HPDE6-E6E7 (cell line): ENCODE data around the gene PNLIPRP1.

Experiments
- DNase-seq: peaks from one replicate; pipeline ENCODE4 v3.0.0; 2011; ENCODE audit warnings: missing footprints; ENCODE audit errors: extremely low spot score

Gene PNLIPRP1

GRCh38 chr10:116590590-116591444 lies at the start of gene PNLIPRP1:
PNLIPRP1 (plus strand) TSS chr10:116590959; CDS start chr10:116591130, 171 bp downstream.
- DNase-seq = no peak

GRCh38 chr10:116542007-116542677 lies 48.6 kb upstream of the PNLIPRP1 start:
- DNase-seq = no peak

- DNase-seq = no peak
Observed at GRCh38 chr10:116545122-116545521, 45.6 kb upstream of the PNLIPRP1 start.

GRCh38 chr10:116545756-116546155 lies 45.0 kb upstream of the PNLIPRP1 start, which contains the start of gene PNLIP:
PNLIP (plus strand) TSS chr10:116545931; CDS start chr10:116546093, 162 bp downstream.
- DNase-seq = no peak

- DNase-seq = no peak
Observed at GRCh38 chr10:116548301-116548700, 42.5 kb upstream of the PNLIPRP1 start.

GRCh38 chr10:116553378-116553980 lies 37.3 kb upstream of the PNLIPRP1 start:
- DNase-seq = no peak

GRCh38 chr10:116554628-116555027 lies 36.1 kb upstream of the PNLIPRP1 start:
- no peak for DNase-seq

- DNase-seq = no peak
Observed at GRCh38 chr10:116555880-116556279, 34.9 kb upstream of the PNLIPRP1 start.

- no peak for DNase-seq
Observed at GRCh38 chr10:116557305-116557880, 33.4 kb upstream of the PNLIPRP1 start.

- DNase-seq = no peak
Observed at GRCh38 chr10:116565534-116565933, 25.2 kb upstream of the PNLIPRP1 start.

GRCh38 chr10:116566932-116567331 lies 23.8 kb upstream of the PNLIPRP1 start:
- DNase-seq = no peak

- DNase-seq = no peak
Observed at GRCh38 chr10:116567335-116567734, 23.4 kb upstream of the PNLIPRP1 start.

- DNase-seq = no peak
Observed at GRCh38 chr10:116574797-116575196, 16.0 kb upstream of the PNLIPRP1 start.

GRCh38 chr10:116587878-116588591 lies 2.7 kb upstream of the PNLIPRP1 start:
- no peak for DNase-seq

- no peak for DNase-seq
Observed at GRCh38 chr10:116588995-116589394, 1.8 kb upstream of the PNLIPRP1 start.

GRCh38 chr10:116589926-116590325 lies 833 bp upstream of the PNLIPRP1 start:
- no peak for DNase-seq

GRCh38 chr10:116593139-116593740 lies 2.5 kb downstream of the PNLIPRP1 start:
- no peak for DNase-seq

GRCh38 chr10:116594525-116595035 lies 3.8 kb downstream of the PNLIPRP1 start:
- no peak for DNase-seq

GRCh38 chr10:116596062-116596461 lies 5.3 kb downstream of the PNLIPRP1 start:
- no peak for DNase-seq

GRCh38 chr10:116597543-116597942 lies 6.8 kb downstream of the PNLIPRP1 start:
- no peak for DNase-seq

- DNase-seq = no peak
Observed at GRCh38 chr10:116598329-116598728, 7.6 kb downstream of the PNLIPRP1 start.
